OCI-LY3 (cell line): Measurements from ENCODE around the gene MS4A6E.

Experiments
- EZH2phosphoT487 ChIP-seq: fragments of 200-600 bp; shearing (Covaris generic); IDR thresholded peaks from 2 replicates; pipeline ENCODE4 v1.6.1; 2018; ENCODE audit warnings: antibody characterized with exemption, mixed run types, low read depth
- TF ChIP-seq, protein P1 (sequence below): fragments of 200-600, 300-600 bp; sonication (generic); IDR thresholded peaks from 2 replicates; pipeline ENCODE4 v1.5.1; 2014; ENCODE audit warnings: antibody characterized with exemption, low read length, low read depth

DNA sequence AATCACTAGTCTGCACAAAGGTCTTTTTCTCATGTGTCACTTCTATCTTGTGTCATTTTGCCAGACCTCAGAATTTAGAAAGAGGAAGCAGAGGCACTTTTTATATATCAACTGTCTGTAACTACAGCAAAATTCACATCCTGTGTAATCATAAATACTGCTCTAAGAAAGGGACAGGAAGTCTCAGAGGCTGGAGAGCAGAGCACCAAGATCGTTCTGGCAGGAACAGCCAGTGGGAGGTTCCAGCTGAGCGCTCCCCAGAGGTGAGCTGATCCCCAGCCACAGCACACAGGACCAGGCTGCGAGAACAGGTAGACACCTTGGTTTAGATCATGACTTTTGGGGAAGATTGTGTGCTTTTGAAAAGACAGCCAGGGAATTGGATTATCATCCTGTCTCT, 51.3 kb downstream of the MS4A6E start, which contains the start of gene MS4A7:
- TF ChIP-seq, protein P1, sequence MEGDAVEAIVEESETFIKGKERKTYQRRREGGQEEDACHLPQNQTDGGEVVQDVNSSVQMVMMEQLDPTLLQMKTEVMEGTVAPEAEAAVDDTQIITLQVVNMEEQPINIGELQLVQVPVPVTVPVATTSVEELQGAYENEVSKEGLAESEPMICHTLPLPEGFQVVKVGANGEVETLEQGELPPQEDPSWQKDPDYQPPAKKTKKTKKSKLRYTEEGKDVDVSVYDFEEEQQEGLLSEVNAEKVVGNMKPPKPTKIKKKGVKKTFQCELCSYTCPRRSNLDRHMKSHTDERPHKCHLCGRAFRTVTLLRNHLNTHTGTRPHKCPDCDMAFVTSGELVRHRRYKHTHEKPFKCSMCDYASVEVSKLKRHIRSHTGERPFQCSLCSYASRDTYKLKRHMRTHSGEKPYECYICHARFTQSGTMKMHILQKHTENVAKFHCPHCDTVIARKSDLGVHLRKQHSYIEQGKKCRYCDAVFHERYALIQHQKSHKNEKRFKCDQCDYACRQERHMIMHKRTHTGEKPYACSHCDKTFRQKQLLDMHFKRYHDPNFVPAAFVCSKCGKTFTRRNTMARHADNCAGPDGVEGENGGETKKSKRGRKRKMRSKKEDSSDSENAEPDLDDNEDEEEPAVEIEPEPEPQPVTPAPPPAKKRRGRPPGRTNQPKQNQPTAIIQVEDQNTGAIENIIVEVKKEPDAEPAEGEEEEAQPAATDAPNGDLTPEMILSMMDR = no peak
- TF ChIP-seq EZH2phosphoT487 = no peak
